Measurements from ENCODE around the gene APEX1. TPM values are rescaled to one million over a fixed set of nuclear protein-coding genes. Genes with fewer than 3 reads are reported as not detected.

Gene APEX1
- total and polyA plus RNA-seq, 2 of the 8 experiments (the other 6 are each of a cell fraction or from before 2014, with no cell fraction given): 384 to 700 TPM

DNA sequence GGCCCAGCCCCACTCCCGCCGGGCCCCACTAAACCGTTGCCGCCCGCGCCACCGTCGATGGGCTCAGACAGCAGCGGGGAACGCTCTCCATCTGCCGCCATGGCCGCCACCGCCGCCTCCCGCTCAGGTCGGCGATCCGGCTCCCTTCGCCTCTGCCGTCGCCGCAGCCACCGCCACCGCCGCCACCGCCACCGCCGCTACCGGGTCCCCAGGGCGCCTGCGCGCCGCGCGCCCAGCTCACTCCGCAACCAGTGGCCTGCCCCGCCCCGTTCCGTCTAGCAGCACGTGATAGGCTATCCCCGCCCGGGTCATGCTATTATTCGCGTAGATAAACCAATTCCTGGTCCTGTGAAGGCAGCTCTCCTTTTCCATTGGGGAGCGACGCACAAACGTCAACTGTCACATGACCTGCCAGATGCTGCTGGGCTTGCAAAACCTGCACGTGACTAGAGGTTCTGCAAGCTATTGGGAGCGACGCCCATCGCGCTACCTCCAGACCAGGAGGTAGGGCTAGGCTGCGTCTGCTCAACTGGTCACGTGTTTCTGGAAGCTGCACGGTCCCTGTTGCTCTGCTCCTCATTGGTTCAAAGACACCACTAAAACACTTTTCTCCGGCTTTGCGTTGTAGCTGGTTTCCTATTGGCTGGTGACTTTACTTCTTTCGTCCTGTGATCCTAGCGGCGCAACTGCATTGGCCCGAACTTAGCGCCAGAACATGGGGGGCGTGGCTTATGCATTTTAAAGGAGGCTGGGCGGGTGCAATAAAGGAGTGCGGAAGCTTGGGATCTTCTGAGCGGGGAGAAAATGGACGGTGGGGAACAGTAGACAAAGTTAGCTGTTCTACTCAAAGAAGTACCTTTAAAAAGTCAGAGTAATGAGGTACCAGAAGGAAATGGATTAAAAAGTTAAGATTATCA is 6.5 kb downstream of the APEX1 start, which contains the start of gene PIP4P1:
Gene PIP4P1 (minus strand): TSS at position 210 of the 917 bp plus-strand sequence. CDS start 109 bp downstream, at position 101.
- Histone ChIP-seq H3K23ac (ENCODE audit: insufficient read length) (no peak within 1 kb of the TSS), H3K79me1 (ENCODE audit: low read depth, low read length) (peaks cover 6% of the 10 kb centered on the region), H3K9ac (replicated peaks in 1 of 4; ENCODE audit: extremely low read depth in 1 of 4, low read depth in 3 of 4, low read length in 3 of 4) (peak within 1 kb of the TSS; percentile 68 to 95 (median 78)), H3K23me2 (ENCODE audit: low read depth, low read length) (peaks cover 5% of the 10 kb centered on the region; the same call in 1 of the 2 replicates), H3K14ac (ENCODE audit: insufficient read length) (no peak within 1 kb of the TSS), H3K36me3 (ENCODE audit: control insufficient read depth in 2 of 4, insufficient read depth in 4 of 4, low read length in 3 of 4) (peaks cover 16 to 36% (median 27%) of the 10 kb centered on the region in 4 experiments; a peak in 7 of 8 replicates), H2BK12ac (ENCODE audit: low read depth, low read length) (peak within 1 kb of the TSS; percentile 51; the same call in 1 of the 2 replicates), H3K9me3 (ENCODE audit: insufficient read depth in 2 of 2, low read depth in 1 of 2, low read length in 1 of 2) (no peaks in the 10 kb centered on the region), H3K4me2 (ENCODE audit: insufficient read depth in 1 of 2, low read depth in 2 of 2, low read length in 2 of 2) (peak within 1 kb of the TSS; percentile 81 to 97), H4K8ac (ENCODE audit: extremely low read depth, insufficient read depth, low read length) (peak within 1 kb of the TSS; percentile 95), H2BK20ac (ENCODE audit: low read length) (no peak within 1 kb of the TSS), H3K4me3 (ENCODE audit: extremely low read depth in 1 of 4, insufficient read depth in 2 of 4, low read depth in 3 of 4, low read length in 4 of 4) (peak within 1 kb of the TSS; percentile 71 to 87 (median 78)), H3K4ac (replicated peaks; ENCODE audit: insufficient read length, low read depth, low read length) (no peak within 1 kb of the TSS), H2BK15ac (ENCODE audit: low read length) (no peak within 1 kb of the TSS), H3K56ac (replicated peaks; ENCODE audit: insufficient read length, low read depth, low read length) (peak within 1 kb of the TSS; percentile 77), H3K27me3 (replicated peaks in 1 of 4; ENCODE audit: control insufficient read depth in 3 of 4, extremely low read depth in 1 of 4, insufficient read depth in 3 of 4, low read length in 3 of 4) (no peaks in the 10 kb centered on the region; a peak in 1 of 7 replicates), H2AFZ (ENCODE audit: low read length) (no peak within 1 kb of the TSS), H3K27ac (ENCODE audit: low read depth, low read length) (peak within 1 kb of the TSS; percentile 85), H3K18ac (ENCODE audit: extremely low read depth, low read length) (peak within 1 kb of the TSS; percentile 75; the same call in 1 of the 2 replicates), H3K79me2 (ENCODE audit: control insufficient read depth in 1 of 2, insufficient read depth in 2 of 2, low read length in 2 of 2) (peaks cover 5 to 21% of the 10 kb centered on the region in 2 experiments), H4K91ac (replicated peaks; ENCODE audit: insufficient read length, low read length) (peak within 1 kb of the TSS; percentile 83), H2BK5ac (ENCODE audit: low read depth, low read length) (peak within 1 kb of the TSS; percentile 77), H3K4me1 (replicated peaks in 1 of 4; ENCODE audit: control insufficient read depth in 3 of 4, insufficient read depth in 4 of 4, low read length in 3 of 4) (peaks cover 0 to 7% (median 2%) of the 10 kb centered on the region in 4 experiments; a peak in 4 of 7 replicates), H4K5ac (ENCODE audit: insufficient read length, low read depth, low read length) (no peak within 1 kb of the TSS), H2BK120ac (replicated peaks; ENCODE audit: low read depth, low read length) (no peak within 1 kb of the TSS), H4K20me1 (replicated peaks in 1 of 2; ENCODE audit: control insufficient read depth in 1 of 2, insufficient read depth in 2 of 2, low read length in 2 of 2) (peaks cover 0 to 12% of the 10 kb centered on the region in 2 experiments), H2AK5ac (ENCODE audit: low read depth, low read length) (peak within 1 kb of the TSS; percentile 46; the same call in 1 of the 2 replicates)
- POLR2A ChIA-PET (ENCODE audit: partially characterized antibody): interaction anchor here (0.5 to 3.2 kb wide), 14 partner anchors 9 to 197 kb away, joined by 3 to 25 read pairs (median 3); partner anchors contain the start of gene PARP2
- DNase-seq (ENCODE audit: low read depth in 1 of 2, low spot score in 2 of 2) (peak; percentile 94 to 100), FAIRE-seq (peak; percentile 97)
- CTCF ChIA-PET (ENCODE audit: partially characterized antibody): interaction anchor here (0.8 to 1.7 kb wide), 5 partner anchors 14 to 147 kb away, joined by 3 to 4 read pairs (median 3); no protein-coding TSS in a partner anchor
- 3% methylated on average over 32 of the region's 67 CpGs; no CpG with 5 or more reads in 1 of the 2 experiments for WGBS, 2 experiments (ENCODE audit: extremely low coverage in 1 of 2, insufficient coverage in 1 of 2, insufficient read length in 1 of 2, insufficient replicate concordance in 2 of 2, low coverage in 1 of 2, low lambda C conversion rate in 2 of 2, missing lambda C conversion rate in 1 of 2)
- TF ChIP-seq BRCA1 (IDR thresholded peaks at IDR 0.05; ENCODE audit: low read depth, low read length) (no peak), SP2 (IDR thresholded peaks at IDR 0.05; ENCODE audit: low read length) (no peak), ZNF274 (IDR thresholded peaks at IDR 0.05; ENCODE audit: borderline replicate concordance, extremely low read depth, low read length) (no peak), FOSL1 (IDR thresholded peaks at IDR 0.05; ENCODE audit: insufficient read depth, low read depth, low read length) (no peak), CTBP2 (IDR thresholded peaks at IDR 0.05; ENCODE audit: borderline replicate concordance, insufficient read depth, insufficient read length, low read length) (no peak), CBX5 (IDR thresholded peaks at IDR 0.05; ENCODE audit: low read depth, low read length) (no peak), CHD1 (IDR thresholded peaks at IDR 0.05; ENCODE audit: low read depth, low read length) (no peak), TCF12 (IDR thresholded peaks at IDR 0.05; ENCODE audit: low read depth, low read length) (0 out of 2 replicates have a peak, but pooled peaks have one; percentile 52), SUZ12 (IDR thresholded peaks at IDR 0.05; ENCODE audit: low read length) (no peak), KDM5A (IDR thresholded peaks at IDR 0.05; ENCODE audit: low read length) (0 out of 2 replicates have a peak, but pooled peaks have one; percentile 35), CHD2 (IDR thresholded peaks at IDR 0.05; ENCODE audit: low read length) (peak; percentile 72)
